ENCODE measurements around the gene CPSF7. TPM values are rescaled to one million over a fixed set of nuclear protein-coding genes. Genes with fewer than 3 reads are reported as not detected.
"Not testable (repeated sequence)": the region's sequence is repeated elsewhere in the genome, so short reads cannot be mapped to it uniquely, and the experiment has no call there.

The CPSF7 gene
- total and polyA plus RNA-seq, 5 experiments from 2014 or later = 20.6 to 175 (median 34.8) TPM

DNA sequence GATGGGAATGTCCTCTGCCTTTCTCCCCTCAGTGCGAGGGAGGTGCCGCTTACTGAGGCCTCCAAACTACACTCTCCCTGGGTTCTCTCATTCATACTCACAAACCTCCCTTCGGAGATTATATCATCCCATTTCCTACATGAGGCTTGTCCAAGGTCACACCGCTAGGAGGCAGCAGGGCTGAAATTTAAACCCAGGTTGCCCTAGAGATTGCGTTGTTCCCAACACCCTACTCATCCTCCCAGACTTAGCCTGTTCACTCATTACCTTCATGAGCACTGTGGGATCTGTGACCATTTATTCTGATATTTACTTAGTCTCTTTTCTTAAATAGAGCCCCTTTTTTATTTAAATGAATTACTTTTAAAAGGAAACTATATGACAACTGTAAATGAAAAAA, 31.2 kb upstream of the CPSF7 start:
- ATAC-seq = no peak
- POLR2A ChIA-PET = no interaction called here
- Mint-ChIP-seq H3K27ac (peak overlapping the region in 1 of 10 donors; percentile 18), H3K9me3 (no peaks in the 10 kb centered on the region), H3K27me3 (no peaks in the 10 kb centered on the region), H3K4me1 (peaks cover 0 to 10% (median 5%) of the 10 kb centered on the region in 4 donors), H3K4me3 (no peak overlapping the region), H3K36me3 (peaks cover 0 to 24% (median 16%) of the 10 kb centered on the region in 3 donors)
- DNase-seq = no peak

DNA sequence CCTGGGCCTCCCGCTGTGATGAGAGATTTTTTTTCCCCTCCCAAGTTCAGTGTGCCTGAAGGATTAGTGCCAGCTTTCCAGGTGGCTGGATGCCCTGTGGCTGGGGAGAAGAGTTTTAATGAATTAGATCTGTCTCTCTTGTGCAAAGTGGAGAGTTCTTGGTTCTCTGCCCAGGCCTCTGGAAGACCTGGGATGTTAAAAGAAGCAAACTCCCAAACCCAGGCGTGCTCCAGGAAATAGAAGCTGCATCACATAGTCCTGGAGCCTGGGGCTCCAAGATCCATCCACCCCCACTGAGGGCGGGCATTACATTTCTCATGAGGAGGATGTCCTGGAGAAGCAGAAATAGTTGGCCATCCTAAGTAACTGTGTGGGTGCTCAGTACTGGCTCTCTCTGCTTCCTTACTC, 30.7 kb upstream of the CPSF7 start:
- Mint-ChIP-seq H3K27me3 (no peaks in the 10 kb centered on the region), H3K4me3 (no peak overlapping the region), H3K27ac (no peak overlapping the region), H3K36me3 (peaks cover 0 to 28% (median 19%) of the 10 kb centered on the region in 3 donors), H3K9me3 (no peaks in the 10 kb centered on the region), H3K4me1 (peaks cover 0 to 13% (median 6%) of the 10 kb centered on the region in 4 donors)
- ATAC-seq (no peak), DNase-seq (no peak)
- POLR2A ChIA-PET = no interaction called here

DNA sequence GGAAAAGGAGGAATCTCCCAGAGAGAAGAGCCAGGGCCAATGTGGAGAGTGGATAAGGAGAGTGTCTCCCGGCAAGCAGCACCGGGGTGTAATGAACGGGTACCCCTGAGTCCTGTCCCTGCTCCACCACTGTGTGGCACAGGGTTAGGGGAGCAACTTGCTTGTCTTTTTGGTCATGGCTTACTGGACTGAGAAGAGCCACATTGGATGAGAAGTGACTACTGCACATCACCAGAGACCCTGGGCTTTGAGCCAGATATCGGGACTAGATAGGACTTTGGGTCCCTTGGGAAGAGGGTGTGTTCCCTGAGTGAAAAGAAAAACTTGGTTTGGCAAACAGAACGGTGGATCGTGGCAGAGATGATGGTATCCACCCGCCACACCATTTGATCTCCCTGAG, 24.7 kb upstream of the CPSF7 start:
- ATAC-seq = no peak
- H3K27me3 Mint-ChIP-seq = no peaks in the 10 kb centered on the region
- peak overlapping the region in 1 of 10 donors; percentile 24 for H3K27ac Mint-ChIP-seq
- no peaks in the 10 kb centered on the region for H3K9me3 Mint-ChIP-seq
- H3K4me1 Mint-ChIP-seq = peaks cover 0 to 17% (median 10%) of the 10 kb centered on the region in 4 donors
- DNase-seq = no peak
- POLR2A ChIA-PET = interaction anchor here (0.5 kb wide), 1 partner anchor 783 kb away, joined by 5 read pairs; no protein-coding TSS in a partner anchor
- H3K4me3 Mint-ChIP-seq = no peak overlapping the region
- peaks cover 0 to 53% (median 10%) of the 10 kb centered on the region in 3 donors for H3K36me3 Mint-ChIP-seq

DNA sequence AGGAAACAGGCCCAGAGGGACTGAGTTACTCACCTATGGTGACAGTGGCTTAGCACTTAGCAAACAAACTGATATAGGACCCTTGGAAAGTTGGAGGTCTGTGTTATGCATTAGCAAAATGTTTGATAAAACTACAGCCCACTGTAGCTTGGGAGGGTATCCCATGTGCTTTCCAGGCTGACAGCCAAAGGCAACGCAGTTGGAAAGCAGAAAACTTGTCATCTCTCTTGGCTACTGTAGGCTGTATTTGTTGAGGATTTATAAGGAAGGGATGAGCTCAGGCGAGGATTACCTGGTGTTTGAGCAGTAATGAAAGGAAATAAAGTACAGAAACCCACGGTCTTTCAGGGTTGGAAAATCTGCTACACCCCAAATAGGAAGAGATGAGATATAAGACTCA, 23.9 kb upstream of the CPSF7 start:
- H3K27ac Mint-ChIP-seq = no peak overlapping the region
- POLR2A ChIA-PET = no interaction called here
- H3K36me3 Mint-ChIP-seq = peaks cover 0 to 56% (median 10%) of the 10 kb centered on the region in 3 donors
- ATAC-seq (no peak), DNase-seq (no peak)
- H3K4me3 Mint-ChIP-seq = no peak overlapping the region
- H3K4me1 Mint-ChIP-seq = peaks cover 0 to 17% (median 10%) of the 10 kb centered on the region in 4 donors
- H3K27me3 Mint-ChIP-seq = no peaks in the 10 kb centered on the region
- H3K9me3 Mint-ChIP-seq = no peaks in the 10 kb centered on the region

DNA sequence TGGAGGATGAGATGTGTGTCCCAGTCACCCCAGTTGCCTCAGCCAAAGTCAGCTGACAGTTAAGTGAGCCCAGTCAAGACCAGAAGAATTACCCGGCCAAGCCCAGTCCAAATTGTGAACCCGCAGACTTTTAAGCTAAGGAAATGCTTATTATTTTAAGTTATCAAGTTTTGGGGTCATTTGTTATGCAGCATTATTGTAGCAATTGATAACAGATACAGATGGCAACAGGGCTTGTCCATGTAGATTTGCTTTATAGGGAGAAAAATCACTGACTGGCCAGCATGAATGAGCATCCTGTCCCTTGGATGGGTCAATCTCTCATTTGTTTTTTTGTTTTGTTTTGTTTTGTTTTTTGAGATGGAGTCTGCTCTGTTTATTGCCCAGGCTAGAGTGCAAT, 23.1 kb upstream of the CPSF7 start:
- DNase-seq (no peak), ATAC-seq (no peak)
- no peaks in the 10 kb centered on the region for H3K9me3 Mint-ChIP-seq
- peak overlapping the region in 1 of 10 donors; percentile 25 for H3K27ac Mint-ChIP-seq
- H3K4me3 Mint-ChIP-seq = no peak overlapping the region
- peaks cover 0 to 17% (median 10%) of the 10 kb centered on the region in 4 donors for H3K4me1 Mint-ChIP-seq
- H3K27me3 Mint-ChIP-seq = no peaks in the 10 kb centered on the region
- POLR2A ChIA-PET = no interaction called here
- H3K36me3 Mint-ChIP-seq = peaks cover 0 to 65% (median 10%) of the 10 kb centered on the region in 3 donors

DNA sequence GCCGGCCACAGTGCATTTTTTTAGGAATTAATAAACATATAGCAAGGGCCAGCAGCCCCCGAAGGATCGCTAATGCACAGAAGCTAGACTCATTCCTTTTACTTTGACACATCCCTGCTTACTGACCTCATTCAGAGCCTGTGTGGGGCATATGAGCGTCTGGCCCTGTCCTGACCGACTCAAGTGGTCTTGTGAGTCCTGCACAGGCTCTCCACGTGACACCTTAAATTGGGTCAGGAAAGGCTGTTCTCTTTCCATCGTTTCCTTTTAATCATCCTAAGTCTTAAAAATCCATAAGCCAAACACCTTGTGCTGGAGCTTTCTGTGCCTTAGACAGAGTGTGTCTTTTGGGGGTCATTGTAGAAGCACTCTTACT, 18.8 kb upstream of the CPSF7 start:
- Mint-ChIP-seq H3K36me3 (peaks cover 0 to 74% (median 5%) of the 10 kb centered on the region in 3 donors), H3K4me1 (peaks cover 0 to 13% (median 8%) of the 10 kb centered on the region in 4 donors), H3K9me3 (no peaks in the 10 kb centered on the region), H3K27me3 (no peaks in the 10 kb centered on the region), H3K4me3 (no peak overlapping the region), H3K27ac (peak overlapping the region in 1 of 10 donors; percentile 69)
- ATAC-seq (no peak), DNase-seq (no peak)
- POLR2A ChIA-PET = no interaction called here

DNA sequence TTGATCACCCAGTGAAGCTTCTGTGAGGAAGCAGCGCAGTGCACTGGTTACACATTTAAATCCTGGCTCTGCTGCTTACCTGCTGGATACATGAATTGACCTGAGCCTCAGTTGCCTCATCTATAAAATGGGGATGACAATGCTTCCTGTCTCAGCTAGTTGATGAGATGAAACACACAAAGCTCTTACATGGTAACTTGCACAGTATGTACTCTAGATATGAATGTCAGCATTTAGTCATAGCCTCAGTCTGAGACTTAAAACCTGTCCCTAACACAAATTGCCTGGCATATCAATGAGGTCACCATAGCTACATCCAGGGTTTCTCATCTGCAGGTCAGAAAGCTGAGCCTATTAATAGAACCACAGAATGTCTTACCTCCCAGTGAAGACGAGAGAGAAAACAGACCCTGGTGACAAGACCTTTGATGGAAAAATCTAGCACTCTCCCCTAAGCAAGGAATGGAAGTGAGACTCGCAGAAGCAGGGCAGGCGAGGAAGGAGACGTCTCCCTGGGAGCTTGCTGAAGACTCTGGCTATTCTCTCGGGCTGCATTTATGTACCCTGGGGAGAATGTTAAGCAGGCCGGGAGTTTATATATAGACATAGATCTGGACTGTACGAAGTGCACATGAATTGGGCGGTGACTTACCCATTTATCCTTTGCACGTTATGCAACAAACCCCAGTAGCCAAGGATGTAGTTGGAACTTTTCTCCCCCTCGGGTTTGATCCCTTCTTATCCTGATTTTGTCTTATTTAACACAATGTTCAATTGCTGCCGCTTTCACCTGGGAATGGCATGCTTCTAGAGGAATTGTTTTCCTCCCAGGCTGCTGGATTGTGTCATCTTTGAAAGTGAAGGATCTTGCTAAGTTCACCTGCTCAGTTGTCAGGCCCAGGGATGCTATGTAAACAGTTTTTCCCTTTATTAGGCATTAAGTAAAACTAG, 18.1 kb upstream of the CPSF7 start:
- peaks cover 0 to 73% (median 9%) of the 10 kb centered on the region in 3 donors for H3K36me3 Mint-ChIP-seq

DNA sequence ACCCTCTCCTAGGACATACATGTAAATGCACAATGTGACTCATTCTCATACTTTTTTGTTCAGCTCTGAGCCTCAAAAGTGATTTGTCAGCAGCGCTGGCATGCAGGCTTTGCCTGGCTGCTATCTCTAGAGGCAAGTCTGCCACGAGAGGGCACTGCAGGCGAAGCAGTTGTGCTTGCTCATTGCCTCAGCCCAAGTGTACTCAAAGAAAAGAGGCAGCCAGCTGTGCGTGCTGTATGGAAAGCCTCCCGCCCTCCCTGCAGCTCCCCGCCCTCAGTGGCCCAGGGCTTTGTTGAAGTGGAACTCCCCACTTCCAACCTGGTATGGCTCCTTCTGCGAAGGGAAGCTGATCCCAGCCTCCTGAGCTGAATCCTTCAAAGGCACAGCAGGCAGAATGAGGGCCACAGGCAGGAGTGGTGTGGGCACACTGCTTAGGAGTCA, 16.5 kb upstream of the CPSF7 start:
- no peaks in the 10 kb centered on the region for H3K27me3 Mint-ChIP-seq
- peaks cover 3 to 22% (median 15%) of the 10 kb centered on the region in 4 donors for H3K4me1 Mint-ChIP-seq
- DNase-seq (peak; percentile 29 to 78 (median 54)), ATAC-seq (peak; percentile 83 to 89)
- peak overlapping the region in 6 of 10 donors; percentile 35 to 79 (median 60) for H3K27ac Mint-ChIP-seq
- no peak overlapping the region for H3K4me3 Mint-ChIP-seq
- POLR2A ChIA-PET = interaction anchor here (1.1 kb wide), 1 partner anchor 13 kb away, joined by 3 read pairs; no protein-coding TSS in a partner anchor
- no peaks in the 10 kb centered on the region for H3K9me3 Mint-ChIP-seq
- H3K36me3 Mint-ChIP-seq = peaks cover 0 to 79% (median 9%) of the 10 kb centered on the region in 3 donors

More for the DNA sequence above, 18.1 kb upstream of the CPSF7 start:
- ATAC-seq (no peak), DNase-seq (no peak)
- POLR2A ChIA-PET = interaction anchor here (1.1 kb wide), 1 partner anchor 11 kb away, joined by 3 read pairs; no protein-coding TSS in a partner anchor
- Mint-ChIP-seq H3K4me3 (no peak overlapping the region), H3K9me3 (no peaks in the 10 kb centered on the region), H3K4me1 (peaks cover 0 to 20% (median 12%) of the 10 kb centered on the region in 4 donors), H3K27ac (peak overlapping the region in 5 of 10 donors; percentile 1 to 59 (median 29)), H3K27me3 (no peaks in the 10 kb centered on the region)

DNA sequence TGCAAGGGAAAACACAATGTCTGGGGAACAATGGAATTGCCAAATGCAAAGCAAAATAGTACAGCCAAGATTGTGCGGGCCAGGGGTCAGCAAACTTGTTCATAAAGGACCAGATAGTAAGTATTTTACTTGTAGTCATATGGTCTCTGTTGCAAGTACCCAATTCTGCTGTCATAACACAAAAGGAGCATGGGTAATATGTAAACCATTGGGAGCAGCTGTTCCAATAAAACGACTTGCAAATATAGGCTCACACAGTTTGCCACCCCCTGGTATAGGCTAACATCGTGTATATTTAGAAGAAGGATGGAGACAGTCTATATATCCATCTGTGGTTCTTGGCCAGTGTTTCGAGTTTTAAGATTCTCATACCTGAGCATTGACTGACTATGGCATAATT, 15.7 kb upstream of the CPSF7 start:
- peaks cover 3 to 23% (median 14%) of the 10 kb centered on the region in 4 donors for H3K4me1 Mint-ChIP-seq
- DNase-seq (no peak), ATAC-seq (no peak)
- H3K9me3 Mint-ChIP-seq = no peaks in the 10 kb centered on the region
- no peaks in the 10 kb centered on the region for H3K27me3 Mint-ChIP-seq
- H3K4me3 Mint-ChIP-seq = peak overlapping the region in 1 of 10 donors; percentile 4
- H3K27ac Mint-ChIP-seq = peak overlapping the region in 3 of 10 donors; percentile 35 to 79 (median 59)
- peaks cover 0 to 81% (median 9%) of the 10 kb centered on the region in 3 donors for H3K36me3 Mint-ChIP-seq
- POLR2A ChIA-PET = no interaction called here

DNA sequence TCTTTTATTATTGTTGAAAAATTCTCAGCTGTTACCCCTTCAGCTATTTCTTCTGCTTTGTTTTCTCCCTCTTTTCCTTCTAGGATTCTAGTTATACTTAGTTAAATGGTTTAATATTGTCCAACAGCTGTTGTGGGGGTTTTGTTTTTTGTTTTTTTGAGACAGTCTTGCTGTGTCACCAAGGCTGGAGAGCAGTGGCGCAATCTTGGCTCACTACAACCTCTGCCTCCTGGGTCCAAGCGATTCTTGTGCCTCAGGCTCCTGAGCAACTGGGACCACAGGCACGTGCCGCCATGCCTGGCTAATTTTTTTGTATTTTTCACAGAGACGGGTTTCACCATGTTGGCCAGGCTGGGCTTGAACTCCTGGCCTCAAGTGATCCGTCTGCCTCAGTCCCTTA, 12.8 kb upstream of the CPSF7 start:
- peaks cover 4 to 24% (median 12%) of the 10 kb centered on the region in 4 donors for H3K4me1 Mint-ChIP-seq
- peak overlapping the region in 1 of 10 donors; percentile 1 for H3K27ac Mint-ChIP-seq
- no peaks in the 10 kb centered on the region for H3K27me3 Mint-ChIP-seq
- no peak for ATAC-seq
- peaks cover 0 to 89% (median 31%) of the 10 kb centered on the region in 3 donors for H3K36me3 Mint-ChIP-seq
- no peak for DNase-seq
- H3K4me3 Mint-ChIP-seq = no peak overlapping the region
- H3K9me3 Mint-ChIP-seq = no peaks in the 10 kb centered on the region
- POLR2A ChIA-PET = no interaction called here

DNA sequence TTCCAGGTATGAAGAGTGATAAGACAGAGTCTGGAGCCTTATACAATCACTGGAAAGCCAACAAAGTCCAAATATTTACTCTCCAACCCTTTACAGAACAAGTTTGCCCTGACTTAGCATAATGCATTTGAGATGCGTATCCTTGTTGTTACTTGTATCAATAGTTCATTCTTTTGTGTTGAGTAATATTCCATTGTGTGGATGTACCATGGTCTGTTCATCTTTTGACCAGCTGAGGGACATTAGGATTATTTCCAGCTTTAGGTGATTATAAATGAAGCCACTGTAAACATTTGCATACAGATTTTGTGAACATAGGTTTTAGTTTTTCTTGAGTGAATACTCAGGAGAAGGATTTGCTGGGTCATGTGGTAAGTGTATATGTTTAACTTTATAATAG, 9.8 kb upstream of the CPSF7 start:
- no peaks in the 10 kb centered on the region for H3K9me3 Mint-ChIP-seq
- H3K4me3 Mint-ChIP-seq = no peak overlapping the region
- no peaks in the 10 kb centered on the region for H3K27me3 Mint-ChIP-seq
- POLR2A ChIA-PET = no interaction called here
- H3K4me1 Mint-ChIP-seq = peaks cover 15 to 40% (median 27%) of the 10 kb centered on the region in 4 donors
- H3K27ac Mint-ChIP-seq = no peak overlapping the region
- no peak for DNase-seq
- ATAC-seq = no peak
- H3K36me3 Mint-ChIP-seq = peaks cover 4 to 83% (median 38%) of the 10 kb centered on the region in 3 donors

DNA sequence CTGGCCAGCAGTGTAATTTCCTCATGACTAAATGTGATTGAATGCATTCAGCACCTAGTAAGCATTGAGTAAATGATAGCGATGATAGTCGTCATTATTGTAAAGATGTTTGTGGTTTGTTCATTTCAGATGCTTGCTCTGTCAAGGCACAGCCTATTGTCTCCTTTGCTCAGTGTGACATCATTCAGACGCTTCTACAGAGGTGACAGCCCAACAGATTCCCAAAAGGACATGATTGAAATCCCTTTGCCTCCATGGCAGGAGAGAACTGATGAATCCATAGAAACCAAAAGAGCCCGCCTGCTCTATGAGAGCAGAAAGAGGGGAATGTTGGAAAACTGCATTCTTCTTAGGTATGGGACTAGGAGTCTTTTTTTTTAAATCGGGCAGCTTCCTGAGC, 7.7 kb upstream of the CPSF7 start:
- H3K4me1 Mint-ChIP-seq = peaks cover 12 to 52% (median 40%) of the 10 kb centered on the region in 4 donors
- POLR2A ChIA-PET = no interaction called here
- no peaks in the 10 kb centered on the region for H3K9me3 Mint-ChIP-seq
- ATAC-seq = no peak
- no peak for DNase-seq
- no peak overlapping the region for H3K27ac Mint-ChIP-seq
- no peaks in the 10 kb centered on the region for H3K27me3 Mint-ChIP-seq
- H3K36me3 Mint-ChIP-seq = peaks cover 4 to 80% (median 35%) of the 10 kb centered on the region in 3 donors
- H3K4me3 Mint-ChIP-seq = no peak overlapping the region

DNA sequence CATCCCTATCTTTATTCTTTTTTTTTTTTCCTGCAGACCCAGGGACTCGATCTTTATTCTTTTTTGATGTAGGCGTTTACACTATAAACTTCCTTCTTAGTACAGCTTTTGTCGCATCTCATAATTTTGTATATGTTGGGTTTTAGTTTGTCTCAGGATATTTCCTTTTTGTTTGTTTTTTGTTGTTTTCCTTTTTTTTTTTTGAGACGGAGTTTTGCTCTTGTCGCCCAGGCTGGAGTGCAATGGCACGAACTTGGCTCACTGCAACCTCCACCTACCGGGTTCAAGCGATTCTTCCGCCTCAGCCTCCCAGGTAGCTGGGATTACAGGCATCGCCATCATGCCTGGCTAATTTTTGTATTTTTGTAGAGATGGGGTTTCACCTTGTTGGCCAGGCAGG, 1.1 kb upstream of the CPSF7 start:
- Mint-ChIP-seq H3K4me3 (peak overlapping the region; percentile 91 to 99 (median 96)), H3K27ac (peak overlapping the region; percentile 98 to 100 (median 99)), H3K4me1 (peaks cover 18 to 80% (median 70%) of the 10 kb centered on the region in 4 donors), H3K36me3 (peaks cover 9 to 59% (median 13%) of the 10 kb centered on the region in 3 donors)
- not testable (repeated sequence) for H3K27me3 Mint-ChIP-seq, DNase-seq, H3K9me3 Mint-ChIP-seq, ATAC-seq
- POLR2A ChIA-PET = interaction anchor here (0.9 to 2.8 kb wide), 6 partner anchors 32 to 594 kb away, joined by 3 to 36 read pairs (median 14); partner anchors contain the start of genes CYB561A3, DDB1, TKFC and TMEM138

Measured in naive thymus-derived CD8-positive, alpha-beta T cell (primary cell).